Tibial nerve (tissue), 4 donors: ENCODE results near the gene DNAJC6.

Experiments
- EP300 ChIP-seq, 2 donors: sonication (generic); formaldehyde crosslinking; IDR thresholded peaks; one replicate each; pipeline ENCODE4 v1.6.1; 2017; ENCODE audit warnings: antibody characterized with exemption in 2 of 2, mild to moderate bottlenecking in 1 of 2
- TF ChIP-seq, protein P1 (sequence below), 5 experiments: fragments of 200-600 bp in 3 of 5; fragments of 450-650 bp in 2 of 5; sonication (generic) in 3 of 5; IDR thresholded peaks; one replicate each; pipeline ENCODE4 v1.5.1; 2016 to 2019; ENCODE audit warnings: antibody characterized with exemption in 5 of 5, mild to moderate bottlenecking in 3 of 5, moderate library complexity in 2 of 5

- TF ChIP-seq, protein P1, sequence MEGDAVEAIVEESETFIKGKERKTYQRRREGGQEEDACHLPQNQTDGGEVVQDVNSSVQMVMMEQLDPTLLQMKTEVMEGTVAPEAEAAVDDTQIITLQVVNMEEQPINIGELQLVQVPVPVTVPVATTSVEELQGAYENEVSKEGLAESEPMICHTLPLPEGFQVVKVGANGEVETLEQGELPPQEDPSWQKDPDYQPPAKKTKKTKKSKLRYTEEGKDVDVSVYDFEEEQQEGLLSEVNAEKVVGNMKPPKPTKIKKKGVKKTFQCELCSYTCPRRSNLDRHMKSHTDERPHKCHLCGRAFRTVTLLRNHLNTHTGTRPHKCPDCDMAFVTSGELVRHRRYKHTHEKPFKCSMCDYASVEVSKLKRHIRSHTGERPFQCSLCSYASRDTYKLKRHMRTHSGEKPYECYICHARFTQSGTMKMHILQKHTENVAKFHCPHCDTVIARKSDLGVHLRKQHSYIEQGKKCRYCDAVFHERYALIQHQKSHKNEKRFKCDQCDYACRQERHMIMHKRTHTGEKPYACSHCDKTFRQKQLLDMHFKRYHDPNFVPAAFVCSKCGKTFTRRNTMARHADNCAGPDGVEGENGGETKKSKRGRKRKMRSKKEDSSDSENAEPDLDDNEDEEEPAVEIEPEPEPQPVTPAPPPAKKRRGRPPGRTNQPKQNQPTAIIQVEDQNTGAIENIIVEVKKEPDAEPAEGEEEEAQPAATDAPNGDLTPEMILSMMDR (IDR thresholded peaks at IDR 0.05), result no peak
- TF ChIP-seq EP300 (IDR thresholded peaks at IDR 0.05), result no peak
These were observed 140.0 kb downstream of the DNAJC6 start for GRCh38 chr1:65449214-65449823.
